ENCODE results near the gene RPS5.
"Not testable (repeated sequence)": the region's sequence is repeated elsewhere in the genome, so short reads cannot be mapped to it uniquely, and the experiment has no call there.

The RPS5 gene

GRCh38 chr19:58386576-58387337, at the start of gene RPS5:
TSS of gene RPS5 (plus strand) at chr19:58387269. CDS start at chr19:58388138, 869 bp downstream.
- DNase-seq, result peak; percentile 97

GRCh38 chr19:58338336-58338735, 48.7 kb upstream of the RPS5 start:
- no peak for DNase-seq

DNA sequence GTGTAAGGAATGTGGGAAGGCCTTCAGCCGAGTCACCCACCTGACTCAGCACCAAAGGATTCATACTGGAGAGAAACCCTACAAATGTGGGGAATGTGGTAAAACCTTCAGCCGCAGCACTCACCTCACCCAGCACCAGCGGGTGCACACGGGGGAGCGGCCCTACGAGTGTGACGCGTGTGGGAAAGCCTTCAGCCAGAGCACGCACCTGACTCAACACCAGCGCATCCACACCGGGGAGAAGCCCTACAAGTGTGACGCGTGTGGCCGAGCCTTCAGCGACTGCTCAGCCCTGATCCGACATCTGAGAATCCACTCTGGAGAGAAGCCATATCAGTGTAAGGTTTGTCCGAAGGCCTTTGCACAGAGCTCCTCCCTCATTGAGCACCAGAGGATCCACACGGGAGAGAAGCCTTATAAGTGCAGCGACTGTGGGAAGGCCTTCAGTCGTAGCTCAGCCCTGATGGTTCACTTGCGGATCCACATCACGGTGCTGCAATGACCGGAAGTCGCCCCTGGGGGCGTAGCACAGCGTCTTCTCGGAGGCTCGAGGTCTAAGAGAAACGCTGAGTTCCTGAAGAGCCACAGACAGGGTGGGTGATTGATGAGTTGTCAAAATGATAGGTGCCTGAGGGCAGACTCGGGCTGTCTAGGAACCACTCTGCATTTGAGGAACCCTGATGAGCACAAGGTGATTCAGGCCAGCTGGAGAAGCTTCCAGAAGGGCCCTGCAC, 48.1 kb upstream of the RPS5 start:
- DNase-seq, result no peak

GRCh38 chr19:58345558-58345957, 41.5 kb upstream of the RPS5 start:
- DNase-seq, result no peak

DNA sequence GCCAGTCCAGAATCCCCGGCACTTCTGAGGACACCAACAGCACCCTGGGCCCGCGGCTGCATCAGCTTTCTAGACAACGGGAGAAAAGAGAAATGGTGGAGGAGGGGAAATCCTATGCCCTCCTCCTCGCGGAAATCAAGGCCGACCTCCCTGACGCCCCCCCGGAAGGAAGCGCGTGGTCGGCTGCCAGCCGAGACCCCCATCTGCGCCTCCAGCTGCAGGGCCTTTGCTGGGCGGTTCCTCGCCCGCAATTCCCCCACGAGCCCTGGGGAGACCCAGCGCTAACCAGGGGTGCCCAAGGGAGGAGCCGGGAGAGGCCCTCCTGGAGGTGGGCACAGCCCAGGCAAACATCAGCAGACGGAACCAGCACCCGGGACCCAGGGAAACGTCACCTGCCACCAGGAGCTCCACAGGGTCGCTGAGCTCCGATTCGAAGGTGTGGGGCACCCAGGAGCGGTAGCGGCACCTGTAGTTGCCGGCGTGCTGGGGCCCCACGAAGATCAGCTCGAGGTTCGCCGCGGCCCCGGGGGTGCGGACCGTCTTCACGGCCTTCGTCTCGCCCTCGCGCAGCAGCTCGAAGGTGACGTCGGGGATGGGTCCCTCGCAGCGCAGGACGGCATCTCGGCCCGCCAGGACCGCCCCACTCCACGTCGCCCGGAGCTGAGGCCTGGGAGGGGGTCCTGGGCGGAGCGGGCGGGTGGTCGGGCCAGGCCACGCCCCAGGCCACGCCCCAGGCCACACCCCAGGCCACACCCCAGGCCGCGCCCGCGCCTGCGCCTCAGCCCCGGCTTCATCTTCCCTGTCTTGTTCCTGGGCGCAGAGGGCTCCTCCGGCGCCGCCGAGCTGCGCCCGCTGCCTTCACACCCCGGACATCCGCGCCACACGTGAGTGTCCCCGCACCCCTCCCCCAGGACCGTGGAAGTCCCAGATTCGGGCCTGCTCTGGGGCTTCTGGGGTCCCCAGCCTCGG, 39.8 kb upstream of the RPS5 start:
- peak; percentile 65 for DNase-seq

GRCh38 chr19:58348080-58348479, 39.0 kb upstream of the RPS5 start:
- DNase-seq, result not testable (repeated sequence)

DNA sequence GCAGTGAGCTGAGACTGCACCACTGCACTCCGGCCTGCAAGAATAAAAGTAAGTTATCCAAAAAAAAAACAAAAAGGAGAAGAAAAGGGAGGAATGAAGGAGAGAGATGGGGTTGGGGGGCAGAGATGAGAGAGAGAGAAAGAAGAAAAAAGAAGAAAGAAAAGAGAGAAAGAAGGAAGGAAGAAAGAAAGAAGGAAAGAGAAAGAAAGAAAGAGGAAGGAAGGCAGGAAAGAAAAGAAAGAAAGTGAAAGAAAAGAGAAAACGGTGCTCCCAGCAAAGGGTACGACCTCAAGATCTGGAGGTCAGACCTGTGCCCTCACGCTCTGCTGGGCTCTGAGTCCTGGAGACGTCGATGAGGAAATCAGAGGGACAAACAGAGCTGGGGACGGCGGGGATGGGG, 37.5 kb upstream of the RPS5 start:
- DNase-seq, result no peak

DNA sequence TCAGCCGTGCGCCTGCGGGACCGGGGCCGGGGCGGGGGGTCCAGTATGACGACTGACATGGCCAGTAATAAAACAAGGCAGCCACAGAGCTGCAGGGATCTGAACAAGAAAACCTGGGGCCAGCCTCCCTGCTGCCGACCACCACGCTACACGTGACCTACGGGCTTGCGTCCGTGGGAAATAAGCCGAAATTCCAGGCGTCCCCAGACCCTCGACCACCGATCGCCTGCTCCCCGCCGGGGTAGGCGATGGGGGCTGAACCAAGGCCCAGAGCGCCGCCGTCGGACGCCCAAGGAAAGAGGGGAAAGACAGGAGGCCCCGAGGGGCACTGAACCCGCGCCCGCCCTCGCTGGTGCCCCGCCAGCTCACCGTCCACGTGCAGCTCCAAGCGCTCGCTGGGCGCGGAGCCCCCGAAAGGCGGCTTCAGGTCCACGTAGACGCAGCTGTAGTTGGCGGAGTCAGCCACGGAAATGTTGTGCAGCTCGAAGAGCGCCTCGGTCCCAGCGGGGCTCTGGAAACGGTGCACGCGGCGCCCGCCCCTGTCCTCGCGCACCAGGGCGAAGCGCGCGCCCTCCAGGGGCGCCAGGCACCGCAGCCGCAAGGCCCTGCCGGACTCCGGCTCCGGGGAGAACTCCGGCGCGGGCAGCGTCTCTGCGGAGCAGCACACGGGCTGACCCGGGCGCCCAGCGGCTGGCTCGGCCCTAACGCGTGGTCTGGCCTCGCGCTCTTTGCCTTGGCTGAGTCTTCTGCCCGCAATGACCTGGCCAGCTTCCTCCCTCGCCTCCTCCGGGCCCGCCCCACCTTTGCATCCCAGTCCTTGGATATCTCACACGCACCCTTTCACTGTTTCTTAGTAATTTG, 36.8 kb upstream of the RPS5 start:
- DNase-seq, result no peak

- DNase-seq, result no peak
Observed at GRCh38 chr19:58350871-58351557, 36.1 kb upstream of the RPS5 start.

- DNase-seq, result no peak
Observed at GRCh38 chr19:58351558-58351878, 35.6 kb upstream of the RPS5 start.

DNA sequence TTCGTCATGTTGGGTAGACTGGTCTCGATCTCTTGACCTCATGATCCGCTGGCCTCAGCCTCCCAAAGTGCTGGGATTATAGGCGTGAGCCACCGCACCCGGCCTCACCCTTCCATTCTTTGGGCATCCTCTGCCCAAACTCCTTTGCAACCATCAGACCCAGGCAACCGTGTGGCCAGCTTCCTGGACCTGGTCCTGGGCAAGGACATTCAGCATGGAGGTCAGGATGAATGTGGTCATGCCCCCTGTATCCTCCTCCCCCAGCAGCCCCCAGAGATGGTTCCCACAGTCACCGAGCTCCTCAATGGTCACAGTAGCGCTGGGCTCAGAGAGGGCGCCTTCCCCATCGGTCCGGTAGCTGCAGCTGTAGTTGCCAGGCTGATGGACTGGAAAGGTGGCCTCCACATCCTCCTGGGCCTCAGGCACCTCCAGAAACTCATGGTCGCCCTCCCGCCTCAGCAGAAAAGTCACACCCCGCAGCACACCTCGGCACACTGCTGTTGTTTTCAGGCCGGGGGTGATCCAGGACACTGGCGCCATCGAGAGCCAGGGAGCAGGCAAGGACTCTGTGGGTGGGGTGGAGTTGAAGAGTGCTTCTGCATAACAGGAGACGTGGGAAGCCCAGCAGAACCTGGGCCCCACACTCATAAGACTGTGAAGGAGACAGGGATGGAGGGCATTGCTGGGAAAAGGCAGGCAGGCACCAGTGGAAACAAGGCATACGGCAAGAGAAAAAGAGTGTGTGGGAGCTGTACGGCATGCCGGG, 34.9 kb upstream of the RPS5 start:
- DNase-seq, result no peak

DNA sequence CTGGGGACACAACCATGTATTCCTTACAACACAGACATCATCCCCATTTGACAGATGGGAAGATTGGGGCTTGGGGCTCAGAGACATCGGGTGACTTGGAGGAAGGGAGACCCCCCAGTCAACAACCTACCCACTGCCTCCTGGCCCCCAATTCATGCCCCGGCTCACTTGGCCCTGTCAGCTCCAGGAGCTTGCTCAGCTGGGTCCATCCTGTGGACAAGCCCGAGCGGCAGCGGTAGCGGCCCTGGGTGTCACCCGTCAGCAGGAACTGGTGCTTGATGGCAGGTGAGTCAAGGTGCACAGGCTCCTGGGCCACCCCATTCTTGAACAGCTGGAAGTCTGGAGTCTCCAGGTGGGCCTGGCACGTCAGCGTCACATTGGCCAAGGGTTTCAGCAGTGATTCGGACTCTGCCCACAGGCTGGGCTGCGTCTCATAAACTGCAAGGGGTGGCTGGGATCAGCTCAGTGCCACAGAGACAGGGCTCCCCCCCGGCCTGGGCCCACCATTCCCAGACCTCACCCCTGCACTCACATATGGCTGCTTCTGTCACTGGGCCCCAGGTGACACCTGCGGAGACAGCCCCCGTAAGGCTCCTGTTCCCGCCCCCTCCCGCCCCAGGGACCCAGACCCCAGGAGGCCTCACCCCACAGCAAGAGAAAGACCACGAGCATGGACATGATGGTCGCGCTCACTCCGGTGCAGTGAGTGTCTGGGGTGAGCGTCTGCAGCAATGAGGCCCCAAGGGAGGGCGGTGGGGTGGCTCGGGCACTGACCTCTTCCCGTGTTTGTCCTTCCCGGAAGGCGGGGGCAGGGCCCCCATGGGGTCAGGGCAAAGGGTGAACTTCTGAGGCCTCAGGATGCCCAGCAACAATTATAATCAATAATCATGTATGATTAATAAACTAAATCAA, 34.1 kb upstream of the RPS5 start, which contains the start of gene A1BG:
Gene A1BG, minus strand, starts transcription at position 733 of the 912 bp plus-strand sequence. Its CDS starts 55 bp downstream, at position 678.
- no peak for DNase-seq

GRCh38 chr19:58353717-58354477, 33.2 kb upstream of the RPS5 start:
- no peak for DNase-seq

- no peak for DNase-seq
Observed at GRCh38 chr19:58354478-58355030, 32.5 kb upstream of the RPS5 start.

GRCh38 chr19:58355215-58355796, 31.8 kb upstream of the RPS5 start:
- no peak for DNase-seq

DNA sequence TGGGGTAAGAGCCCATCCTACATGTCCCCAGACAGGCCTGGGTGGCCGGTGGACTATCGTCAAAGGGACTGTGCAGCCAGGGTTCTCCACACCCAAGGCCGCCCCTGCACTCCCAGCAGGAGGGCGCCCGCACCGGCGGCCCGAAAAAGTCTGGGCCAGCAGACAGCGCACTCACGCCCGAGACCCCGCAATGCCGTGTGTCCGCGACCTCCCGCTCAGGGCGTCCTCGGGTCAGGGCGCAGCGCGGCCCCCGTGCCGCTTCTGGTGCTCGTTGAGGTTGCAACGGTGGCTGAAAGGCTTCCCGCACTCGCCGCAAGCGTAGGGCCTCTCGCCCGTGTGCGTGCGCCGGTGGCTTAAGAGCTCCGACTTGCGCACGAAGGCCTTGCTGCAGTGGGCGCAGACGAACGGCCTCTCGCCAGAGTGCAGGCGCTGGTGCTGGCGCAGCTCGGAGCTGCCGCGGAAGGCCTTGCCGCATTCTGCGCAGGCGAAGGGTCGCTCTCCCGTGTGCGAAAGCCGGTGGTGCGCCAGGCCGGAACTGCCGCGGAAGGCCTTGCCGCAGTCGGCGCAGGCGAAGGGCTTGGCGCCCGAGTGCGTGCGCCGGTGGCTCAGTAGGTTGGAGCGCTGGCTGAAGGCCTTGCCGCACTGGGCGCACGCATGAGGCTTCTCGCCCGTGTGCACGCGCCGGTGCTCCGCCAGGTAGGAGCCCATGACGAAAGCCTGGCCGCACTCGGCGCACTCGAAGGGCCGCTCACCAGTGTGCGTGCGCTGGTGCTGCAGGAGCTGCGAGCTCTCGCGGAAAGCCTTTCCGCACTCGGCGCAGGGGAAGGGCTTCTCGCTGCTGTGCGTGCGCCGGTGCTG, 30.9 kb upstream of the RPS5 start:
- DNase-seq, result peak; percentile 25

Data from stimulated activated CD4-positive, alpha-beta T cell treated with anti-CD3 and anti-CD28 coated beads, Interleukin-4, amount 100 ng/mL, for 24 hours (primary cell).